ENCODE measurements around the gene DACH1.

The DACH1 gene

GRCh38 chr13:71712988-71713653 is 153.9 kb downstream of the DACH1 start:
- Histone ChIP-seq H3K9ac (ENCODE audit: insufficient read length) (no peak overlapping the region), H3K9me3 (ENCODE audit: low read depth, low read length) (no peaks in the 10 kb centered on the region), H3K36me3 (ENCODE audit: insufficient read depth, low read length) (no peaks in the 10 kb centered on the region), H3K4me3 (no peak overlapping the region), H3K27ac (no peak overlapping the region)
- TF ChIP-seq FOXP2 (optimal IDR thresholded peaks at IDR 0.05; ENCODE audit: control extremely low read depth, extremely low read length, insufficient read depth) (no peak), EZH2 (IDR thresholded peaks at IDR 0.05) (no peak), POLR2AphosphoS5 (IDR thresholded peaks at IDR 0.05; ENCODE audit: borderline replicate concordance, low read depth, low read length) (no peak)
- DNase-seq (ENCODE audit: low read depth, low spot score): no peak

GRCh38 chr13:71704656-71705055 is 162.3 kb downstream of the DACH1 start:
- no peak overlapping the region for H3K9ac ChIP-seq (ENCODE audit: insufficient read length)
- H3K27ac ChIP-seq: no peak overlapping the region
- H3K9me3 ChIP-seq (ENCODE audit: low read depth, low read length): no peaks in the 10 kb centered on the region
- no peak for TF ChIP-seq EZH2 (IDR thresholded peaks at IDR 0.05)
- no peak for TF ChIP-seq FOXP2 (optimal IDR thresholded peaks at IDR 0.05; ENCODE audit: control extremely low read depth, extremely low read length, insufficient read depth)
- no peak for TF ChIP-seq POLR2AphosphoS5 (IDR thresholded peaks at IDR 0.05; ENCODE audit: borderline replicate concordance, low read depth, low read length)
- H3K4me3 ChIP-seq: no peak overlapping the region
- no peak for DNase-seq (ENCODE audit: low read depth, low spot score)
- H3K36me3 ChIP-seq (ENCODE audit: insufficient read depth, low read length): no peaks in the 10 kb centered on the region

- Histone ChIP-seq H3K9me3 (ENCODE audit: low read depth, low read length) (no peaks in the 10 kb centered on the region), H3K4me3 (no peak overlapping the region), H3K9ac (ENCODE audit: insufficient read length) (no peak overlapping the region), H3K27ac (no peak overlapping the region), H3K36me3 (ENCODE audit: insufficient read depth, low read length) (no peaks in the 10 kb centered on the region)
- TF ChIP-seq EZH2 (IDR thresholded peaks at IDR 0.05) (no peak), POLR2AphosphoS5 (IDR thresholded peaks at IDR 0.05; ENCODE audit: borderline replicate concordance, low read depth, low read length) (no peak), FOXP2 (optimal IDR thresholded peaks at IDR 0.05; ENCODE audit: control extremely low read depth, extremely low read length, insufficient read depth) (no peak)
- no peak for DNase-seq (ENCODE audit: low read depth, low spot score)
Observed at GRCh38 chr13:71703138-71703537, 163.9 kb downstream of the DACH1 start.

- TF ChIP-seq FOXP2 (optimal IDR thresholded peaks at IDR 0.05; ENCODE audit: control extremely low read depth, extremely low read length, insufficient read depth): no peak
- no peak for TF ChIP-seq EZH2 (IDR thresholded peaks at IDR 0.05)
- TF ChIP-seq POLR2AphosphoS5 (IDR thresholded peaks at IDR 0.05; ENCODE audit: borderline replicate concordance, low read depth, low read length): no peak
- DNase-seq (ENCODE audit: low read depth, low spot score): no peak
- H3K9me3 ChIP-seq (ENCODE audit: low read depth, low read length): no peaks in the 10 kb centered on the region
- H3K9ac ChIP-seq (ENCODE audit: insufficient read length): no peak overlapping the region
- H3K36me3 ChIP-seq (ENCODE audit: insufficient read depth, low read length): no peaks in the 10 kb centered on the region
- no peak overlapping the region for H3K27ac ChIP-seq
- no peak overlapping the region for H3K4me3 ChIP-seq
Observed at GRCh38 chr13:71702253-71702652, 164.8 kb downstream of the DACH1 start.

GRCh38 chr13:71701741-71702140 is 165.3 kb downstream of the DACH1 start:
- Histone ChIP-seq H3K27ac (no peak overlapping the region), H3K4me3 (no peak overlapping the region), H3K9ac (ENCODE audit: insufficient read length) (no peak overlapping the region), H3K9me3 (ENCODE audit: low read depth, low read length) (no peaks in the 10 kb centered on the region), H3K36me3 (ENCODE audit: insufficient read depth, low read length) (no peaks in the 10 kb centered on the region)
- DNase-seq (ENCODE audit: low read depth, low spot score): no peak
- TF ChIP-seq FOXP2 (optimal IDR thresholded peaks at IDR 0.05; ENCODE audit: control extremely low read depth, extremely low read length, insufficient read depth) (no peak), EZH2 (IDR thresholded peaks at IDR 0.05) (no peak), POLR2AphosphoS5 (IDR thresholded peaks at IDR 0.05; ENCODE audit: borderline replicate concordance, low read depth, low read length) (no peak)

GRCh38 chr13:71699342-71699741 is 167.7 kb downstream of the DACH1 start:
- Histone ChIP-seq H3K27ac (no peak overlapping the region), H3K36me3 (ENCODE audit: insufficient read depth, low read length) (no peaks in the 10 kb centered on the region), H3K9ac (ENCODE audit: insufficient read length) (no peak overlapping the region), H3K9me3 (ENCODE audit: low read depth, low read length) (no peaks in the 10 kb centered on the region), H3K4me3 (no peak overlapping the region)
- TF ChIP-seq EZH2 (IDR thresholded peaks at IDR 0.05) (no peak), FOXP2 (optimal IDR thresholded peaks at IDR 0.05; ENCODE audit: control extremely low read depth, extremely low read length, insufficient read depth) (no peak), POLR2AphosphoS5 (IDR thresholded peaks at IDR 0.05; ENCODE audit: borderline replicate concordance, low read depth, low read length) (no peak)
- no peak for DNase-seq (ENCODE audit: low read depth, low spot score)

- TF ChIP-seq FOXP2 (optimal IDR thresholded peaks at IDR 0.05; ENCODE audit: control extremely low read depth, extremely low read length, insufficient read depth): no peak
- no peak for DNase-seq (ENCODE audit: low read depth, low spot score)
- H3K9me3 ChIP-seq (ENCODE audit: low read depth, low read length): no peaks in the 10 kb centered on the region
- no peaks in the 10 kb centered on the region for H3K36me3 ChIP-seq (ENCODE audit: insufficient read depth, low read length)
- no peak overlapping the region for H3K9ac ChIP-seq (ENCODE audit: insufficient read length)
- H3K27ac ChIP-seq: no peak overlapping the region
- H3K4me3 ChIP-seq: no peak overlapping the region
Observed at GRCh38 chr13:71695662-71696061, 171.3 kb downstream of the DACH1 start.

GRCh38 chr13:71685072-71685471 is 181.9 kb downstream of the DACH1 start:
- Histone ChIP-seq H3K27ac (no peak overlapping the region), H3K9ac (ENCODE audit: insufficient read length) (no peak overlapping the region), H3K9me3 (ENCODE audit: low read depth, low read length) (no peaks in the 10 kb centered on the region), H3K36me3 (ENCODE audit: insufficient read depth, low read length) (no peaks in the 10 kb centered on the region), H3K4me3 (no peak overlapping the region)
- no peak for DNase-seq (ENCODE audit: low read depth, low spot score)
- no peak for TF ChIP-seq EZH2 (IDR thresholded peaks at IDR 0.05)
- no peak for TF ChIP-seq POLR2AphosphoS5 (IDR thresholded peaks at IDR 0.05; ENCODE audit: borderline replicate concordance, low read depth, low read length)
